Vagina (tissue), 2 donors: ENCODE measurements around the gene PPP1CC.

Experiments
- POLR2A ChIP-seq, 2 donors: fragments of 450-650 bp; IDR thresholded peaks; one replicate each; pipeline ENCODE4 v1.6.1; 2017; ENCODE audit warnings: antibody characterized with exemption in 2 of 2, mild to moderate bottlenecking in 2 of 2, moderate library complexity in 2 of 2
- POLR2AphosphoS5 ChIP-seq, 2 donors: sonication (generic); formaldehyde crosslinking; IDR thresholded peaks; one replicate each; pipeline ENCODE4 v1.9.0; 2017; ENCODE audit warnings: antibody characterized with exemption in 2 of 2, mild to moderate bottlenecking in 2 of 2, low read depth in 1 of 2; ENCODE audit not compliant: insufficient read depth in 1 of 2
- TF ChIP-seq, protein P1 (sequence below), 3 experiments: fragments of 450-650 bp in 2 of 3; fragments of 200-600 bp in 1 of 3; sonication (generic) in 1 of 3; IDR thresholded peaks; one replicate each; pipeline ENCODE4 v1.5.1; 2017 to 2019; ENCODE audit warnings: antibody characterized with exemption in 3 of 3, mild to moderate bottlenecking in 2 of 3, moderate library complexity in 2 of 3

GRCh38 chr12:110744151-110744571, 1.5 kb upstream of the PPP1CC start:
- TF ChIP-seq POLR2A (IDR thresholded peaks at IDR 0.05) (no peak), POLR2AphosphoS5 (IDR thresholded peaks at IDR 0.05; ENCODE audit: insufficient read depth in 1 of 2, low read depth in 1 of 2) (no peak)
- TF ChIP-seq, protein P1, sequence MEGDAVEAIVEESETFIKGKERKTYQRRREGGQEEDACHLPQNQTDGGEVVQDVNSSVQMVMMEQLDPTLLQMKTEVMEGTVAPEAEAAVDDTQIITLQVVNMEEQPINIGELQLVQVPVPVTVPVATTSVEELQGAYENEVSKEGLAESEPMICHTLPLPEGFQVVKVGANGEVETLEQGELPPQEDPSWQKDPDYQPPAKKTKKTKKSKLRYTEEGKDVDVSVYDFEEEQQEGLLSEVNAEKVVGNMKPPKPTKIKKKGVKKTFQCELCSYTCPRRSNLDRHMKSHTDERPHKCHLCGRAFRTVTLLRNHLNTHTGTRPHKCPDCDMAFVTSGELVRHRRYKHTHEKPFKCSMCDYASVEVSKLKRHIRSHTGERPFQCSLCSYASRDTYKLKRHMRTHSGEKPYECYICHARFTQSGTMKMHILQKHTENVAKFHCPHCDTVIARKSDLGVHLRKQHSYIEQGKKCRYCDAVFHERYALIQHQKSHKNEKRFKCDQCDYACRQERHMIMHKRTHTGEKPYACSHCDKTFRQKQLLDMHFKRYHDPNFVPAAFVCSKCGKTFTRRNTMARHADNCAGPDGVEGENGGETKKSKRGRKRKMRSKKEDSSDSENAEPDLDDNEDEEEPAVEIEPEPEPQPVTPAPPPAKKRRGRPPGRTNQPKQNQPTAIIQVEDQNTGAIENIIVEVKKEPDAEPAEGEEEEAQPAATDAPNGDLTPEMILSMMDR (IDR thresholded peaks at IDR 0.05) = no peak
